Measurements from ENCODE around the gene FAM89A. TPM values are rescaled to one million over a fixed set of nuclear protein-coding genes. Genes with fewer than 3 reads are reported as not detected.
A peak's percentile ranks its signal among the peaks of the same experiment; 100 is the strongest.

Gene FAM89A
- total and polyA plus RNA-seq, 4 donors = 14.3 to 27.1 (median 23.2) TPM

GRCh38 chr1:231027971-231028370 lies 12.1 kb downstream of the FAM89A start:
- Histone ChIP-seq H3K27ac (ENCODE audit: low read depth in 1 of 2, low read length in 1 of 2) (peak overlapping the region in 1 of 2 donors; percentile 30), H3K4me1 (ENCODE audit: control insufficient read depth in 5 of 5, insufficient read depth in 5 of 5, low read length in 5 of 5) (peaks cover 0 to 15% (median 4%) of the 10 kb centered on the region in 5 donors)

GRCh38 chr1:231027136-231027925 lies 12.7 kb downstream of the FAM89A start:
- Histone ChIP-seq H3K4me3 (no peak overlapping the region), H3K27ac (ENCODE audit: low read depth in 1 of 2, low read length in 1 of 2) (no peak overlapping the region), H3K9me3 (ENCODE audit: control insufficient read depth in 4 of 4, insufficient read depth in 3 of 4, low read length in 3 of 4) (no peaks in the 10 kb centered on the region), H3K27me3 (ENCODE audit: control insufficient read depth in 3 of 3, insufficient read depth in 3 of 3, low read length in 2 of 3) (no peaks in the 10 kb centered on the region), H3K36me3 (ENCODE audit: control insufficient read depth in 4 of 4, insufficient read depth in 4 of 4, low read length in 4 of 4) (peaks cover 0 to 3% (median 0%) of the 10 kb centered on the region in 4 donors), H3K9ac (ENCODE audit: insufficient read depth in 1 of 2, low read length in 2 of 2) (no peak overlapping the region), H3K4me1 (ENCODE audit: control insufficient read depth in 5 of 5, insufficient read depth in 5 of 5, low read length in 5 of 5) (peaks cover 0 to 16% (median 4%) of the 10 kb centered on the region in 5 donors)
- WGBS, 2 donors = 69 to 78% methylated on average over 23 of the region's 23 CpGs
- TF ChIP-seq CTCF (IDR thresholded peaks at IDR 0.05; ENCODE audit: control extremely low read depth, extremely low read depth) = no peak
- peak; percentile 53 for ATAC-seq (ENCODE audit: insufficient read depth, low FRiP score)
- no peak for DNase-seq

More at GRCh38 chr1:231027971-231028370, 12.1 kb downstream of the FAM89A start:
- no peak for DNase-seq
- Histone ChIP-seq H3K27me3 (ENCODE audit: control insufficient read depth in 3 of 3, insufficient read depth in 3 of 3, low read length in 2 of 3) (no peaks in the 10 kb centered on the region), H3K9ac (ENCODE audit: insufficient read depth in 1 of 2, low read length in 2 of 2) (no peak overlapping the region), H3K9me3 (ENCODE audit: control insufficient read depth in 4 of 4, insufficient read depth in 3 of 4, low read length in 3 of 4) (no peaks in the 10 kb centered on the region), H3K36me3 (ENCODE audit: control insufficient read depth in 4 of 4, insufficient read depth in 4 of 4, low read length in 4 of 4) (peaks cover 0 to 3% (median 0%) of the 10 kb centered on the region in 4 donors), H3K4me3 (no peak overlapping the region)
- TF ChIP-seq CTCF (IDR thresholded peaks at IDR 0.05; ENCODE audit: control extremely low read depth, extremely low read depth) = no peak
- ATAC-seq (ENCODE audit: insufficient read depth, low FRiP score) = no peak
- 91 to 93% methylated on average over 10 of the region's 10 CpGs for WGBS, 2 donors

GRCh38 chr1:231026576-231026975 lies 13.5 kb downstream of the FAM89A start:
- Histone ChIP-seq H3K27ac (ENCODE audit: low read depth in 1 of 2, low read length in 1 of 2) (no peak overlapping the region), H3K36me3 (ENCODE audit: control insufficient read depth in 4 of 4, insufficient read depth in 4 of 4, low read length in 4 of 4) (peaks cover 0 to 3% (median 0%) of the 10 kb centered on the region in 4 donors), H3K27me3 (ENCODE audit: control insufficient read depth in 3 of 3, insufficient read depth in 3 of 3, low read length in 2 of 3) (no peaks in the 10 kb centered on the region), H3K4me1 (ENCODE audit: control insufficient read depth in 5 of 5, insufficient read depth in 5 of 5, low read length in 5 of 5) (peaks cover 0 to 20% (median 4%) of the 10 kb centered on the region in 5 donors), H3K9me3 (ENCODE audit: control insufficient read depth in 4 of 4, insufficient read depth in 3 of 4, low read length in 3 of 4) (no peaks in the 10 kb centered on the region), H3K9ac (ENCODE audit: insufficient read depth in 1 of 2, low read length in 2 of 2) (no peak overlapping the region), H3K4me3 (no peak overlapping the region)
- WGBS, 2 donors = 91 to 92% methylated on average over 6 of the region's 6 CpGs
- ATAC-seq (ENCODE audit: insufficient read depth, low FRiP score) = no peak
- no peak for TF ChIP-seq CTCF (IDR thresholded peaks at IDR 0.05; ENCODE audit: control extremely low read depth, extremely low read depth)
- DNase-seq = no peak

All from lung (tissue), 12 donors.